ENCODE results near the gene KRT16. TPM values are rescaled to one million over a fixed set of nuclear protein-coding genes. Genes with fewer than 3 reads are reported as not detected.

Gene KRT16
- total and polyA plus RNA-seq, 2 donors (not counting 1 experiment from before 2014, with no cell fraction given): not detected

DNA sequence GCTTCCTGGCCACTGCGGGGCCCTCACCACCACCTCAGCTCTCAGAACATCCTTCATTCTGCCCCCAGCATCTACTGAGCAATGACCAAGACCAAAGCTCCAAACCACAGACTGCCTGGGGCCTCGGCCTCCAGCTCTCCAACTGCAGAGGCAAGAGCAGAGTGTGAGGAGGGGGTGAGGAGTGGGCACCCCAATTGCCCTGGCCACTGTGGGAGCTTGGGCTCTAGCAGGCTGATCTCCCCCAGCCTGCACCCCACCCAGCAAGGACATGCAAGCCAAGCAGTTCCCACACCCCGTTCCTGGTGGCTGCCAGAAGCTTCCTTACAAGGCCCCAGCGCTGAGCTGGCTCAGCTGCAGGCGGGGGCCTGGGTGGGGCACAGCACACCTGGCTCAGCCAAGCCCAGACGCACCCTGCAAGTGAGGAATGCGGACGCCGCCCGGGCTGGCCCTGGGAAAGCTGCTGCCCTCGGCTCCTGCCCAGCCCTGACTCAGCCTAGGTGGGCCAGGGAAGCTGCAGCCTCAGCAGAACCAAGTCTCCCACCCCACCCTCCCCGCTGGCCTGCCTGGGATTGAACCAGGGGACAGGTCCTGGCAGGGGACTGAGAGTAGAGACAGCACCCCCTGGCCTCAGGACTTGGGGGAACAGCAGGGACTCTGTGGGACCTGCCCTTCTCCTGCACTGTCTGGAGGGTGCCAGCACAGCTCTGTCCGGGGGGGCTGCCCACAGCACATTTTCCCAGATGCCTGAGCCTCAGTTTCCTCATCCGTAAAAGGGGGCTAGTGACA is 41.5 kb upstream of the KRT16 start:
- intact Hi-C loops (cut with micrococcal nuclease): no loop called here
- Mint-ChIP-seq H3K27ac (no peak overlapping the region), H3K4me3 (no peak overlapping the region), H3K4me1 (no peaks in the 10 kb centered on the region), H3K9me3 (ENCODE audit: insufficient read depth) (no peaks in the 10 kb centered on the region), H3K27me3 (no peaks in the 10 kb centered on the region)
- DNase-seq: no peak
- H4K20me1 ChIP-seq (ENCODE audit: control insufficient read depth, insufficient read depth, low read length, poor library complexity, severe bottlenecking): no peaks in the 10 kb centered on the region
- H3K4me3 ChIP-seq (ENCODE audit: control extremely low read depth in 1 of 5, extremely low read depth in 1 of 5, insufficient read depth in 1 of 5, low read depth in 2 of 5, low read length in 4 of 5): no peak overlapping the region
- whole genome bisulfite sequencing (ENCODE audit: insufficient coverage): 84% methylated on average over 13 of the region's 14 CpGs
- ATAC-seq (ENCODE audit: low read depth): no peak
- H3K9me3 ChIP-seq (ENCODE audit: control extremely low read depth in 1 of 3, control insufficient read depth in 2 of 3, insufficient read depth in 1 of 3, low read length in 2 of 3): no peaks in the 10 kb centered on the region
- TF ChIP-seq EZH2 (IDR thresholded peaks at IDR 0.05; ENCODE audit: borderline replicate concordance, insufficient read depth, low read depth, low read length, poor library complexity, severe bottlenecking): no peak
- TF ChIP-seq, protein P1, sequence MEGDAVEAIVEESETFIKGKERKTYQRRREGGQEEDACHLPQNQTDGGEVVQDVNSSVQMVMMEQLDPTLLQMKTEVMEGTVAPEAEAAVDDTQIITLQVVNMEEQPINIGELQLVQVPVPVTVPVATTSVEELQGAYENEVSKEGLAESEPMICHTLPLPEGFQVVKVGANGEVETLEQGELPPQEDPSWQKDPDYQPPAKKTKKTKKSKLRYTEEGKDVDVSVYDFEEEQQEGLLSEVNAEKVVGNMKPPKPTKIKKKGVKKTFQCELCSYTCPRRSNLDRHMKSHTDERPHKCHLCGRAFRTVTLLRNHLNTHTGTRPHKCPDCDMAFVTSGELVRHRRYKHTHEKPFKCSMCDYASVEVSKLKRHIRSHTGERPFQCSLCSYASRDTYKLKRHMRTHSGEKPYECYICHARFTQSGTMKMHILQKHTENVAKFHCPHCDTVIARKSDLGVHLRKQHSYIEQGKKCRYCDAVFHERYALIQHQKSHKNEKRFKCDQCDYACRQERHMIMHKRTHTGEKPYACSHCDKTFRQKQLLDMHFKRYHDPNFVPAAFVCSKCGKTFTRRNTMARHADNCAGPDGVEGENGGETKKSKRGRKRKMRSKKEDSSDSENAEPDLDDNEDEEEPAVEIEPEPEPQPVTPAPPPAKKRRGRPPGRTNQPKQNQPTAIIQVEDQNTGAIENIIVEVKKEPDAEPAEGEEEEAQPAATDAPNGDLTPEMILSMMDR (IDR thresholded peaks at IDR 0.05): no peak
- no peak overlapping the region for H3K27ac ChIP-seq (ENCODE audit: low read length in 2 of 2)
- POLR2A ChIA-PET: no interaction called here
- H2AFZ ChIP-seq (ENCODE audit: insufficient read depth, low read depth, low read length, poor library complexity, severe bottlenecking): no peak overlapping the region
- H3K36me3 ChIP-seq (replicated peaks in 1 of 2; ENCODE audit: control extremely low read depth in 1 of 2, control insufficient read depth in 1 of 2, extremely low read depth in 1 of 2, insufficient read depth in 2 of 2, low read length in 1 of 2): no peaks in the 10 kb centered on the region
- no peaks in the 10 kb centered on the region for H3K79me2 ChIP-seq (ENCODE audit: control insufficient read depth, insufficient read depth, low read length)
- CTCF ChIA-PET: interaction anchor here (11.9 kb wide), 1 partner anchor 11 kb away, joined by 438 read pairs; no protein-coding TSS in a partner anchor
- no peak overlapping the region for H3K4me2 ChIP-seq (replicated peaks; ENCODE audit: low read depth, low read length, poor library complexity, severe bottlenecking)
- no peaks in the 10 kb centered on the region for H3K27me3 ChIP-seq (replicated peaks in 1 of 4; ENCODE audit: control extremely low read depth in 1 of 4, control insufficient read depth in 3 of 4, insufficient read depth in 4 of 4, low read length in 3 of 4)
- H3K9ac ChIP-seq (ENCODE audit: low read length): no peak overlapping the region
- H3K4me1 ChIP-seq (ENCODE audit: control insufficient read depth in 2 of 2, insufficient read depth in 2 of 2, low read length in 2 of 2): peaks cover 0 to 3% of the 10 kb centered on the region in 2 donors

DNA sequence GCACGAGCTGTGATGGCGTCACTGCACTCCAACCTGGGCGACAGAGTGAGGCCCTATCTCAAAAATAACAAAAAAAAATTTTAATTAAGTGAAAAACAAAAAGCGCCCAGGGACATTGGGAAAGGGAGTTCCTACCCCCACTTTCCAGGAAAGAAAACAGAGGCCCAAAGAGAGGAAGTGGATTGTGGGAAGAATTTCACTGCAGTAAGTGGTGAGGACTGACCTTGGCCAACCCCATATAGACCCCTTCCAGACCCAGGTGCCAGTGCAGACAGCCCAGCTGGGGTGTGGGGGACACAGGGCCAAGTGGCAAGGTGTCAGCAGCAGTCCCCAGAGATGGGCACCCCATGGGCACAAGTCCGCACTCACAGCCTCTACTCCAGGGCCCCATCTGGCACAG is 40.9 kb upstream of the KRT16 start:
- ATAC-seq (ENCODE audit: low read depth) (no peak), DNase-seq (no peak)
- Mint-ChIP-seq H3K27me3 (no peaks in the 10 kb centered on the region), H3K9me3 (ENCODE audit: insufficient read depth) (no peaks in the 10 kb centered on the region), H3K4me1 (peaks cover 4% of the 10 kb centered on the region), H3K27ac (no peak overlapping the region), H3K4me3 (no peak overlapping the region)
- no peak for TF ChIP-seq EZH2 (IDR thresholded peaks at IDR 0.05; ENCODE audit: borderline replicate concordance, insufficient read depth, low read depth, low read length, poor library complexity, severe bottlenecking)
- TF ChIP-seq, protein P1 (IDR thresholded peaks at IDR 0.05): no peak
- ChIA-PET POLR2A (no interaction called here), CTCF (interaction anchor here (1.8 to 11.9 kb wide), 2 partner anchors 12 to 103 kb away, joined by 6 to 438 read pairs; no protein-coding TSS in a partner anchor)
- no peak overlapping the region for H3K27ac ChIP-seq (ENCODE audit: low read length in 2 of 2)
- peaks cover 4 to 10% of the 10 kb centered on the region in 2 donors for H3K4me1 ChIP-seq (ENCODE audit: control insufficient read depth in 2 of 2, insufficient read depth in 2 of 2, low read length in 2 of 2)
- H4K20me1 ChIP-seq (ENCODE audit: control insufficient read depth, insufficient read depth, low read length, poor library complexity, severe bottlenecking): no peaks in the 10 kb centered on the region
- H2AFZ ChIP-seq (ENCODE audit: insufficient read depth, low read depth, low read length, poor library complexity, severe bottlenecking): no peak overlapping the region
- H3K79me2 ChIP-seq (ENCODE audit: control insufficient read depth, insufficient read depth, low read length): no peaks in the 10 kb centered on the region
- no peak overlapping the region for H3K9ac ChIP-seq (ENCODE audit: low read length)
- H3K9me3 ChIP-seq (ENCODE audit: control extremely low read depth in 1 of 3, control insufficient read depth in 2 of 3, insufficient read depth in 1 of 3, low read length in 2 of 3): no peaks in the 10 kb centered on the region
- no peak overlapping the region for H3K4me3 ChIP-seq (ENCODE audit: control extremely low read depth in 1 of 5, extremely low read depth in 1 of 5, insufficient read depth in 1 of 5, low read depth in 2 of 5, low read length in 4 of 5)
- intact Hi-C loops (cut with micrococcal nuclease): no loop called here
- no peaks in the 10 kb centered on the region for H3K36me3 ChIP-seq (replicated peaks in 1 of 2; ENCODE audit: control extremely low read depth in 1 of 2, control insufficient read depth in 1 of 2, extremely low read depth in 1 of 2, insufficient read depth in 2 of 2, low read length in 1 of 2)
- 89% methylated on average over 1 of the region's 5 CpGs for WGBS (ENCODE audit: insufficient coverage)
- H3K27me3 ChIP-seq (replicated peaks in 1 of 4; ENCODE audit: control extremely low read depth in 1 of 4, control insufficient read depth in 3 of 4, insufficient read depth in 4 of 4, low read length in 3 of 4): no peaks in the 10 kb centered on the region
- H3K4me2 ChIP-seq (replicated peaks; ENCODE audit: low read depth, low read length, poor library complexity, severe bottlenecking): no peak overlapping the region

Measured in B cell (primary cell).